ENCODE measurements around the gene KRTAP4-16.

GRCh38 chr17:41111151-41111885 lies 9.3 kb upstream of the KRTAP4-16 start:
- TF ChIP-seq, protein P1, sequence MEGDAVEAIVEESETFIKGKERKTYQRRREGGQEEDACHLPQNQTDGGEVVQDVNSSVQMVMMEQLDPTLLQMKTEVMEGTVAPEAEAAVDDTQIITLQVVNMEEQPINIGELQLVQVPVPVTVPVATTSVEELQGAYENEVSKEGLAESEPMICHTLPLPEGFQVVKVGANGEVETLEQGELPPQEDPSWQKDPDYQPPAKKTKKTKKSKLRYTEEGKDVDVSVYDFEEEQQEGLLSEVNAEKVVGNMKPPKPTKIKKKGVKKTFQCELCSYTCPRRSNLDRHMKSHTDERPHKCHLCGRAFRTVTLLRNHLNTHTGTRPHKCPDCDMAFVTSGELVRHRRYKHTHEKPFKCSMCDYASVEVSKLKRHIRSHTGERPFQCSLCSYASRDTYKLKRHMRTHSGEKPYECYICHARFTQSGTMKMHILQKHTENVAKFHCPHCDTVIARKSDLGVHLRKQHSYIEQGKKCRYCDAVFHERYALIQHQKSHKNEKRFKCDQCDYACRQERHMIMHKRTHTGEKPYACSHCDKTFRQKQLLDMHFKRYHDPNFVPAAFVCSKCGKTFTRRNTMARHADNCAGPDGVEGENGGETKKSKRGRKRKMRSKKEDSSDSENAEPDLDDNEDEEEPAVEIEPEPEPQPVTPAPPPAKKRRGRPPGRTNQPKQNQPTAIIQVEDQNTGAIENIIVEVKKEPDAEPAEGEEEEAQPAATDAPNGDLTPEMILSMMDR (IDR thresholded peaks at IDR 0.05), result no peak
- no peak for TF ChIP-seq EP300 (IDR thresholded peaks at IDR 0.05)

All from stomach (tissue), 4 donors.